HFFc6 (cell line): Measurements from ENCODE around the gene ZNF512B. TPM values are rescaled to one million over a fixed set of nuclear protein-coding genes. Genes with fewer than 3 reads are reported as not detected.

Experiments used
- DNase-seq: peaks from one replicate; pipeline ENCODE4 v3.0.0-alpha.2; 2018
- H3K27ac Mint-ChIP-seq: 2 replicates; pipeline ENCODE4 v1.8.0; 2020; ENCODE audit warnings: mild to moderate bottlenecking, mixed read lengths
- H3K27me3 Mint-ChIP-seq: 2 replicates; pipeline ENCODE4 v1.8.0; 2021; ENCODE audit warnings: mild to moderate bottlenecking, moderate library complexity, mixed read lengths; ENCODE audit not compliant: insufficient read depth
- H3K36me3 Mint-ChIP-seq: 2 replicates; pipeline ENCODE4 v1.8.0; 2021; ENCODE audit warnings: low read depth, mixed read lengths
- H3K4me1 Mint-ChIP-seq: 2 replicates; pipeline ENCODE4 v1.8.0; 2020; ENCODE audit warnings: low read depth, mixed read lengths
- H3K4me3 Mint-ChIP-seq: 2 replicates; pipeline ENCODE4 v1.8.0; 2020; ENCODE audit warnings: mild to moderate bottlenecking, moderate library complexity, mixed read lengths
- H3K9me3 Mint-ChIP-seq: 2 replicates; pipeline ENCODE4 v1.8.0; 2020; ENCODE audit warnings: mild to moderate bottlenecking, mixed read lengths
- total RNA-seq, 6 experiments: library from RNA; stranded (reverse); fragmentation: NEBNext Ultra II Directional; extraction: Animal tissue kit (Norgen Biotek cat#: 25700); gene quantifications; 2 replicates in 1 of 6; 3 replicates in 5 of 6; pipeline ENCODE4 v1.2.3, GENCODE V29; 2021
- TF ChIP-seq, protein P1 (sequence below): fragments of 200-600 bp; sonication (generic); IDR thresholded peaks from 2 replicates; pipeline ENCODE4 v1.5.0; 2021; ENCODE audit warnings: antibody characterized with exemption, mild to moderate bottlenecking

ZNF512B gene
- total RNA-seq, 6 experiments from 2014 or later, result 20.7 to 26.1 (median 21.4) TPM

DNA sequence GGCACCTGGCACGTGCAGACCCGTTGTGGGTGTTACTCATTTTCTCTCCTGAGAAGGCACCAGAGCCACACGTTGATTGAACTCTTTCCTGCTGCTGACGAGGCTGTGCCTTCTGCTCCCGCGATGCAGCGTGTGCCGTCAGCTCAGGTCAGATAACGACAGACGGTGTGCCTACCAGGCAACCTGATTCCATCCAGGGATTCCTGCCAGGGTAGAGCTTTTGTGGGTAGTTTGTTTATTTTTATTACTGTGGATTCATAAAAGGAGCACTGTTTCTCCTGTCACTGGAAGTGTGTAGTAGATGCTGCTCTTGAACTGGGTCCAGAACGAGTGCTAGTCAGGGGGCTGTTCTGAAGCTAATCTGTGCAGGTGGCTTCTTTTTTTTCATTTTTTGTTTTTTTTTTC, 31.9 kb upstream of the ZNF512B start:
- DNase-seq, result no peak
- H3K36me3 Mint-ChIP-seq, result peaks cover 18% of the 10 kb centered on the region; the same call in 1 of the 2 replicates

DNA sequence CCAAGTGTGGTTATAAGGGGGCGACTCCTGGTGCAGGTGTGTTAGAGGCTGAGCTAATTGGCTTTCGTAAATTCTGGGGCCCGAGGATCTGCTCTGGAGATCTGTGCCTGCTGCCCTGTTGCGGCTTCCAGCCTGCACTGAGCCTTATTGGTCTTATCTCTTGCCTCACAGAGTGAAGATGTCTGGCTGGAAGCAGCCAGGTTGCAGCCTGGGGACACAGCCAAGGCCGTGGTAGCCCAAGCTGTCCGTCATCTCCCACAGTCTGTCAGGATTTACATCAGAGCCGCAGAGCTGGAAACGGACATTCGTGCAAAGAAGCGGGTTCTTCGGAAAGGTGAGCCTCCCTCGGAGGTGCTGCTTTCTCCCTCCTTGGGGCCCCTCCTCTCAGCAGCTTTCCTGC, 31.2 kb upstream of the ZNF512B start:
- TF ChIP-seq, protein P1, sequence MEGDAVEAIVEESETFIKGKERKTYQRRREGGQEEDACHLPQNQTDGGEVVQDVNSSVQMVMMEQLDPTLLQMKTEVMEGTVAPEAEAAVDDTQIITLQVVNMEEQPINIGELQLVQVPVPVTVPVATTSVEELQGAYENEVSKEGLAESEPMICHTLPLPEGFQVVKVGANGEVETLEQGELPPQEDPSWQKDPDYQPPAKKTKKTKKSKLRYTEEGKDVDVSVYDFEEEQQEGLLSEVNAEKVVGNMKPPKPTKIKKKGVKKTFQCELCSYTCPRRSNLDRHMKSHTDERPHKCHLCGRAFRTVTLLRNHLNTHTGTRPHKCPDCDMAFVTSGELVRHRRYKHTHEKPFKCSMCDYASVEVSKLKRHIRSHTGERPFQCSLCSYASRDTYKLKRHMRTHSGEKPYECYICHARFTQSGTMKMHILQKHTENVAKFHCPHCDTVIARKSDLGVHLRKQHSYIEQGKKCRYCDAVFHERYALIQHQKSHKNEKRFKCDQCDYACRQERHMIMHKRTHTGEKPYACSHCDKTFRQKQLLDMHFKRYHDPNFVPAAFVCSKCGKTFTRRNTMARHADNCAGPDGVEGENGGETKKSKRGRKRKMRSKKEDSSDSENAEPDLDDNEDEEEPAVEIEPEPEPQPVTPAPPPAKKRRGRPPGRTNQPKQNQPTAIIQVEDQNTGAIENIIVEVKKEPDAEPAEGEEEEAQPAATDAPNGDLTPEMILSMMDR, result no peak
- H3K4me3 Mint-ChIP-seq, result no peak overlapping the region
- no peaks in the 10 kb centered on the region for H3K9me3 Mint-ChIP-seq
- H3K27me3 Mint-ChIP-seq, result no peaks in the 10 kb centered on the region; the same call in 1 of the 2 replicates
- DNase-seq, result no peak
- no peak overlapping the region for H3K27ac Mint-ChIP-seq
- peaks cover 18% of the 10 kb centered on the region; the same call in 1 of the 2 replicates for H3K36me3 Mint-ChIP-seq
- peaks cover 5% of the 10 kb centered on the region; the same call in 1 of the 2 replicates for H3K4me1 Mint-ChIP-seq

More for the DNA sequence above, 31.9 kb upstream of the ZNF512B start:
- Mint-ChIP-seq H3K27me3 (no peaks in the 10 kb centered on the region; the same call in 1 of the 2 replicates), H3K4me3 (no peak overlapping the region), H3K9me3 (no peaks in the 10 kb centered on the region), H3K4me1 (peaks cover 5% of the 10 kb centered on the region; the same call in 1 of the 2 replicates), H3K27ac (no peak overlapping the region)
- TF ChIP-seq, protein P1, result no peak

DNA sequence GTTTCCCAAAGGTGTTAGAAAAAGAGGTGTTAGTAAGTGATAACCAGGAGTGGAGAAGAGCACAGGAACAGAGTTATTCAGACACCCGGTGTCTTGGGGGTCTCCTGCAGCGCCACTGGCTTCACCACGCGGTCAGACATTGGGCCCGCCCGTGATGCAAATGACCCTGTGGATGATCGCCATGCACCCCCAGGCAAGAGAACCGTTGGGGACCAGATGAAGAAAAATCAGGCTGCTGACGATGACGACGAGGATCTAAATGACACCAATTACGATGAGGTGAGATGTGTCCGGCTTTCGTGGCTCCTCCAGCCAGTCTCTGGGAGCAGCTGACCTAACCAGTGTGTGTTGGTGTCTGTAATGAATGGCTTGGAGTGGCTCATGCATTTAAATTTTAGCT, 13.2 kb upstream of the ZNF512B start:
- Mint-ChIP-seq H3K4me3 (peak overlapping the region; percentile 90; the same call in 1 of the 2 replicates), H3K27me3 (peaks cover under 1% of the 10 kb centered on the region), H3K4me1 (peaks cover 37% of the 10 kb centered on the region), H3K9me3 (no peaks in the 10 kb centered on the region), H3K36me3 (peaks cover 28% of the 10 kb centered on the region), H3K27ac (0 out of 2 replicates have a peak overlapping the region, but pooled peaks have one; percentile 20)
- no peak for DNase-seq
- TF ChIP-seq, protein P1, result no peak

DNA sequence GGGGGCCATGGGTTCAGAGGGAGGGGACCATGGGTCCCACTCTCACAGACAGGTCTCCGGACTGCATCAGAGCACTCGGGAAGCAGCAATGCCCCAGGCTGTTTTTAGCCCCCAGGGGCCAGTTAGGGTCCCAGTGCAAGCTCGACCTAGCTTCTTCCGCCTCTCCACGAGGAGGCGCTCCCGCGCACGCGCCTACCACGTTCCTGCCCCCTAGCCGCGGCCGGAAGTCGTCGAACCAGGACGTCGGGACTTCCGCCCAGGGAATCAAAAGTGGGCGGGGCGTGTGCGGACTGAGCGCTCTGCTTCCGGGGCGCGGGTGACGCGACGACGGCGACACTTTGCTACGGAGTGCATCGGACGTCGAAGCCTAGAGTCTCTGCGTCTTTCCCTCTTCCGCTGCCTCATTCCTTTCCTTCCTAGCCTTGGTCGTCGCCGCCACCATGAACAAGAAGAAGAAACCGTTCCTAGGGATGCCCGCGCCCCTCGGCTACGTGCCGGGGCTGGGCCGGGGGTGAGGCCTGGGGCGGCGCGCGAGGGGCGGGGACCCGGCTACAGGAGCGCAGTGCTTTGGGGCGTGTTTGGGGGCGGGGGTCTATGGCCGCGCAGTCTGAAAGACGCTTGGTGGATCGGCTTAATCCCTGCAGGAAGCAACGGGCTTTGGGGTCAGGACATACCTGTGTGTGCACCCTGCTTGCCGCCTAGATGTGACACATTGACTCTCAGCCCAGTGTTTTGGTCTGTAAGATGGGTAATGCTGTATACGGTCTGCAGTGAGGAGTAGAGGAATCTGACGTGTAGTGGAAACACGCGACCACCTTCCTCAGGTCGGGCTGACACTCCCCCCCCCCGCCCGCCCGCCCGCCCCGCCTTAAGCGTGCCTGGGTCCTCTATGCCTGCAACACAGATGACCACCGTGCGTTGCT, 11.3 kb upstream of the ZNF512B start, which contains the start of gene PRPF6:
TSS of gene PRPF6 (plus strand) at position 327 of the 923 bp plus-strand sequence. CDS start at position 441, 114 bp downstream.
- TF ChIP-seq, protein P1, result peak; percentile 88

DNA sequence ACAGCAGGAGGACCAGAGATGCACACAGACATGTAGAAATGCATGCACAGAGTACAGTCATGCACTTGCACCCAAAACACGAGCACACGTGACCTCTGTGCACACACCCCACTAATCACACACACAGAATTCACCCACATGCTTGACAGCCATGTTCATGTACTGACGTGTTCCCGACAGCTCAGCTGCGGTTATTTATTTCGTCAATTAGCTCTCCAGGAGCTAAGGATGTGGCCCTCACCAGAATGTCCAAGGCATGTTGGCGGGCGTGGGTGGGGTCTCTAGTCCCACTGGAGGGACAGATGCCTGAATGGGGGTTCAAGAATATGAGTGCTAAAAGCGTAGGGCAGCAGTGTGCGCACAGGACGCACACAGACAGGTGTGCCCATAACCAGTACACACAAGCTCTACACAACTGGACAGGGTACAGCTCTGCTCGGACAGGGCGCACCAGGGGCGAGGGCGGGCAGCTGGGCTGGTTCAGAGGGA, 10.6 kb upstream of the ZNF512B start:
- H3K36me3 Mint-ChIP-seq, result peaks cover 23% of the 10 kb centered on the region
- no peaks in the 10 kb centered on the region; the same call in none of the 2 replicates for H3K27me3 Mint-ChIP-seq
- peaks cover 43% of the 10 kb centered on the region for H3K4me1 Mint-ChIP-seq
- peak overlapping the region; percentile 90 for H3K4me3 Mint-ChIP-seq
- H3K27ac Mint-ChIP-seq, result peak overlapping the region; percentile 86
- DNase-seq, result no peak
- TF ChIP-seq, protein P1, result no peak
- no peaks in the 10 kb centered on the region for H3K9me3 Mint-ChIP-seq

More for the DNA sequence above, 11.3 kb upstream of the ZNF512B start, which contains the start of gene PRPF6:
- Mint-ChIP-seq H3K4me3 (peak within 1 kb of the TSS; percentile 90), H3K36me3 (peaks cover 28% of the 10 kb centered on the region), H3K9me3 (no peaks in the 10 kb centered on the region), H3K27ac (peak within 1 kb of the TSS; percentile 86), H3K27me3 (no peaks in the 10 kb centered on the region; the same call in none of the 2 replicates), H3K4me1 (peaks cover 43% of the 10 kb centered on the region)
- peak; percentile 91 for DNase-seq
